HFFc6 (cell line): ENCODE measurements around the gene SLC10A7. TPM values are rescaled to one million over a fixed set of nuclear protein-coding genes. Genes with fewer than 3 reads are reported as not detected.

ENCODE experiments used
- DNase-seq: peaks from one replicate; pipeline ENCODE4 v3.0.0-alpha.2; 2018
- H3K27ac Mint-ChIP-seq: 2 replicates; pipeline ENCODE4 v1.8.0; 2020; ENCODE audit warnings: mild to moderate bottlenecking, mixed read lengths
- H3K27me3 Mint-ChIP-seq: 2 replicates; pipeline ENCODE4 v1.8.0; 2021; ENCODE audit warnings: mild to moderate bottlenecking, moderate library complexity, mixed read lengths; ENCODE audit not compliant: insufficient read depth
- H3K36me3 Mint-ChIP-seq: 2 replicates; pipeline ENCODE4 v1.8.0; 2021; ENCODE audit warnings: low read depth, mixed read lengths
- H3K4me1 Mint-ChIP-seq: 2 replicates; pipeline ENCODE4 v1.8.0; 2020; ENCODE audit warnings: low read depth, mixed read lengths
- H3K4me3 Mint-ChIP-seq: 2 replicates; pipeline ENCODE4 v1.8.0; 2020; ENCODE audit warnings: mild to moderate bottlenecking, moderate library complexity, mixed read lengths
- H3K9me3 Mint-ChIP-seq: 2 replicates; pipeline ENCODE4 v1.8.0; 2020; ENCODE audit warnings: mild to moderate bottlenecking, mixed read lengths
- CTCF ChIP-seq: fragments of 200-600 bp; sonication (generic); IDR thresholded peaks from 2 replicates; pipeline ENCODE4 v1.5.0; 2021; ENCODE audit warnings: antibody characterized with exemption, mild to moderate bottlenecking
- total RNA-seq, 6 experiments: library from RNA; stranded (reverse); fragmentation: NEBNext Ultra II Directional; extraction: Animal tissue kit (Norgen Biotek cat#: 25700); gene quantifications; 2 replicates in 1 of 6; 3 replicates in 5 of 6; pipeline ENCODE4 v1.2.3, GENCODE V29; 2021

SLC10A7 gene
- total RNA-seq, 6 experiments from 2014 or later: 8.8 to 13.2 (median 10.7) TPM

- peaks cover 2% of the 10 kb centered on the region for H3K36me3 Mint-ChIP-seq
- H3K4me3 Mint-ChIP-seq: no peak overlapping the region
- TF ChIP-seq CTCF: no peak
- peaks cover 14% of the 10 kb centered on the region for H3K4me1 Mint-ChIP-seq
- DNase-seq: no peak
- H3K27ac Mint-ChIP-seq: no peak overlapping the region
- peaks cover 2% of the 10 kb centered on the region for H3K9me3 Mint-ChIP-seq
- H3K27me3 Mint-ChIP-seq: no peaks in the 10 kb centered on the region
These were observed 65.1 kb downstream of the SLC10A7 start for GRCh38 chr4:146456681-146457080.

- Mint-ChIP-seq H3K36me3 (peaks cover 14% of the 10 kb centered on the region), H3K4me3 (no peak overlapping the region), H3K9me3 (peaks cover 9% of the 10 kb centered on the region), H3K27ac (no peak overlapping the region), H3K4me1 (peaks cover 19% of the 10 kb centered on the region), H3K27me3 (no peaks in the 10 kb centered on the region)
- DNase-seq: no peak
- TF ChIP-seq CTCF: no peak
These were observed 68.4 kb downstream of the SLC10A7 start for GRCh38 chr4:146453181-146453807.

GRCh38 chr4:146450524-146450923 is 71.2 kb downstream of the SLC10A7 start:
- TF ChIP-seq CTCF: no peak
- peaks cover 16% of the 10 kb centered on the region for H3K4me1 Mint-ChIP-seq
- peak overlapping the region; percentile 76 for H3K4me3 Mint-ChIP-seq
- no peaks in the 10 kb centered on the region for H3K27me3 Mint-ChIP-seq
- H3K9me3 Mint-ChIP-seq: peaks cover 9% of the 10 kb centered on the region
- peak; percentile 1 for DNase-seq
- H3K27ac Mint-ChIP-seq: peak overlapping the region; percentile 68
- H3K36me3 Mint-ChIP-seq: peaks cover 21% of the 10 kb centered on the region

- no peak for TF ChIP-seq CTCF
- Mint-ChIP-seq H3K4me1 (peaks cover 41% of the 10 kb centered on the region), H3K27ac (no peak overlapping the region), H3K36me3 (peaks cover 23% of the 10 kb centered on the region), H3K4me3 (no peak overlapping the region), H3K27me3 (no peaks in the 10 kb centered on the region), H3K9me3 (peaks cover 6% of the 10 kb centered on the region)
- no peak for DNase-seq
These were observed 75.2 kb downstream of the SLC10A7 start for GRCh38 chr4:146446555-146446954.

GRCh38 chr4:146445198-146446150 is 76.3 kb downstream of the SLC10A7 start:
- H3K27ac Mint-ChIP-seq: no peak overlapping the region
- H3K9me3 Mint-ChIP-seq: no peaks in the 10 kb centered on the region
- TF ChIP-seq CTCF: no peak
- H3K27me3 Mint-ChIP-seq: no peaks in the 10 kb centered on the region
- no peak for DNase-seq
- no peak overlapping the region for H3K4me3 Mint-ChIP-seq
- peaks cover 18% of the 10 kb centered on the region for H3K36me3 Mint-ChIP-seq
- peaks cover 30% of the 10 kb centered on the region for H3K4me1 Mint-ChIP-seq
